SJSA1 (cell line): ENCODE data around the gene ACO2. TPM values are rescaled to one million over a fixed set of nuclear protein-coding genes. Genes with fewer than 3 reads are reported as not detected.

ENCODE experiments used
- DNase-seq, 2 experiments: peaks; one replicate each; pipeline ENCODE4 v3.0.0-alpha.2; 2015 to 2020; ENCODE audit warnings: low spot score in 2 of 2, low read depth in 1 of 2
- H3K27ac ChIP-seq: fragments of 250-450 bp; sonication (Bioruptor Pico); 2 replicates; pipeline ENCODE4 v1.5.1; 2020; ENCODE audit warnings: mild to moderate bottlenecking, moderate library complexity
- H3K27me3 ChIP-seq: fragments of 250-450 bp; sonication (Bioruptor Pico); replicated peaks from 2 replicates; pipeline ENCODE4 v1.5.1; 2020; ENCODE audit warnings: mild to moderate bottlenecking, moderate library complexity
- H3K36me3 ChIP-seq: fragments of 250-450 bp; sonication (Bioruptor Pico); 2 replicates; pipeline ENCODE4 v1.5.1; 2020; ENCODE audit warnings: mild to moderate bottlenecking
- H3K4me1 ChIP-seq: fragments of 250-450 bp; sonication (Bioruptor Pico); replicated peaks from 2 replicates; pipeline ENCODE4 v1.6.1; 2021; ENCODE audit warnings: mild to moderate bottlenecking
- H3K4me3 ChIP-seq: fragments of 250-450 bp; sonication (Bioruptor Pico); 2 replicates; pipeline ENCODE4 v1.5.1; 2020; ENCODE audit warnings: mild to moderate bottlenecking
- H3K9me3 ChIP-seq: fragments of 250-450 bp; sonication (Bioruptor Pico); replicated peaks from 2 replicates; pipeline ENCODE4 v1.5.1; 2020; ENCODE audit warnings: mild to moderate bottlenecking
- total RNA-seq: library from RNA; depleted of rRNA; stranded (reverse); fragments of >200 nt; shearing (Covaris generic); gene quantifications from 2 replicates; pipeline ENCODE4 v1.2.3, GENCODE V29; 2014

ACO2 gene
- total RNA-seq, 1 experiment from 2014 or later = 71.1 TPM

GRCh38 chr22:41470886-41471285 is 2.0 kb downstream of the ACO2 start:
- H3K27me3 ChIP-seq = no peaks in the 10 kb centered on the region

GRCh38 chr22:41471568-41471967 is 2.7 kb downstream of the ACO2 start:
- H3K4me3 ChIP-seq = no peak overlapping the region
- H3K27ac ChIP-seq = no peak overlapping the region
- H3K9me3 ChIP-seq = no peaks in the 10 kb centered on the region
- no peaks in the 10 kb centered on the region for H3K27me3 ChIP-seq
- peaks cover 12% of the 10 kb centered on the region for H3K4me1 ChIP-seq
- peaks cover 30% of the 10 kb centered on the region for H3K36me3 ChIP-seq
- DNase-seq = no peak

More at GRCh38 chr22:41470886-41471285, 2.0 kb downstream of the ACO2 start:
- H3K9me3 ChIP-seq = no peaks in the 10 kb centered on the region
- peaks cover 36% of the 10 kb centered on the region for H3K36me3 ChIP-seq
- peaks cover 12% of the 10 kb centered on the region for H3K4me1 ChIP-seq
- H3K4me3 ChIP-seq = no peak overlapping the region
- DNase-seq = no peak
- no peak overlapping the region for H3K27ac ChIP-seq

- Histone ChIP-seq H3K4me3 (no peak overlapping the region), H3K9me3 (no peaks in the 10 kb centered on the region), H3K27me3 (no peaks in the 10 kb centered on the region), H3K36me3 (peaks cover 16% of the 10 kb centered on the region), H3K27ac (no peak overlapping the region), H3K4me1 (peaks cover 5% of the 10 kb centered on the region)
- DNase-seq = no peak
Observed at GRCh38 chr22:41474872-41475451, 6.0 kb downstream of the ACO2 start.

- H3K4me1 ChIP-seq = peaks cover 29% of the 10 kb centered on the region
- H3K27me3 ChIP-seq = no peaks in the 10 kb centered on the region
- H3K27ac ChIP-seq = no peak overlapping the region
- H3K4me3 ChIP-seq = no peak overlapping the region
- H3K36me3 ChIP-seq = peaks cover 6% of the 10 kb centered on the region
- DNase-seq = no peak
- H3K9me3 ChIP-seq = 0 out of 2 replicates have a peak, but pooled peaks cover 4% of the 10 kb centered on the region
Observed at GRCh38 chr22:41478473-41478872, 9.6 kb downstream of the ACO2 start.

GRCh38 chr22:41478891-41479521 is 10.1 kb downstream of the ACO2 start:
- Histone ChIP-seq H3K9me3 (0 out of 2 replicates have a peak, but pooled peaks cover 4% of the 10 kb centered on the region), H3K36me3 (peaks cover 6% of the 10 kb centered on the region), H3K27me3 (no peaks in the 10 kb centered on the region), H3K4me3 (no peak overlapping the region), H3K27ac (no peak overlapping the region), H3K4me1 (peaks cover 32% of the 10 kb centered on the region)
- no peak for DNase-seq

- Histone ChIP-seq H3K4me1 (peaks cover 32% of the 10 kb centered on the region), H3K9me3 (0 out of 2 replicates have a peak, but pooled peaks cover 4% of the 10 kb centered on the region), H3K27ac (no peak overlapping the region), H3K4me3 (no peak overlapping the region), H3K27me3 (no peaks in the 10 kb centered on the region), H3K36me3 (peaks cover 6% of the 10 kb centered on the region)
- peak in 1 of 2 experiments; percentile 21 for DNase-seq
Observed at GRCh38 chr22:41479671-41480396, 10.9 kb downstream of the ACO2 start.

GRCh38 chr22:41480397-41480735 is 11.4 kb downstream of the ACO2 start:
- no peak for DNase-seq
- H3K27me3 ChIP-seq = no peaks in the 10 kb centered on the region
- peaks cover 32% of the 10 kb centered on the region for H3K4me1 ChIP-seq
- no peak overlapping the region for H3K4me3 ChIP-seq
- 0 out of 2 replicates have a peak, but pooled peaks cover 4% of the 10 kb centered on the region for H3K9me3 ChIP-seq
- no peak overlapping the region for H3K27ac ChIP-seq
- H3K36me3 ChIP-seq = peaks cover 5% of the 10 kb centered on the region

- Histone ChIP-seq H3K4me3 (no peak overlapping the region), H3K27me3 (no peaks in the 10 kb centered on the region), H3K36me3 (peaks cover 4% of the 10 kb centered on the region), H3K4me1 (peaks cover 32% of the 10 kb centered on the region), H3K27ac (no peak overlapping the region), H3K9me3 (0 out of 2 replicates have a peak, but pooled peaks cover 4% of the 10 kb centered on the region)
- no peak for DNase-seq
Observed at GRCh38 chr22:41481131-41481830, 12.4 kb downstream of the ACO2 start.

GRCh38 chr22:41481925-41482318 is 13.0 kb downstream of the ACO2 start:
- Histone ChIP-seq H3K4me3 (no peak overlapping the region), H3K27me3 (no peaks in the 10 kb centered on the region), H3K4me1 (peaks cover 32% of the 10 kb centered on the region), H3K27ac (no peak overlapping the region), H3K36me3 (peaks cover 4% of the 10 kb centered on the region), H3K9me3 (0 out of 2 replicates have a peak, but pooled peaks cover 4% of the 10 kb centered on the region)
- no peak for DNase-seq

GRCh38 chr22:41482319-41482935 is 13.5 kb downstream of the ACO2 start:
- Histone ChIP-seq H3K4me3 (no peak overlapping the region), H3K9me3 (0 out of 2 replicates have a peak, but pooled peaks cover 4% of the 10 kb centered on the region), H3K27ac (peak overlapping the region; percentile 78), H3K36me3 (peaks cover 5% of the 10 kb centered on the region), H3K4me1 (peaks cover 32% of the 10 kb centered on the region), H3K27me3 (no peaks in the 10 kb centered on the region)
- DNase-seq = no peak

- Histone ChIP-seq H3K9me3 (0 out of 2 replicates have a peak, but pooled peaks cover 4% of the 10 kb centered on the region), H3K27me3 (no peaks in the 10 kb centered on the region), H3K36me3 (peaks cover 3% of the 10 kb centered on the region), H3K4me3 (no peak overlapping the region), H3K4me1 (peaks cover 28% of the 10 kb centered on the region), H3K27ac (no peak overlapping the region)
- DNase-seq = no peak
Observed at GRCh38 chr22:41485033-41485432, 16.1 kb downstream of the ACO2 start.

- Histone ChIP-seq H3K27me3 (no peaks in the 10 kb centered on the region), H3K36me3 (peaks cover 3% of the 10 kb centered on the region; the same call in 1 of the 2 replicates), H3K9me3 (no peaks in the 10 kb centered on the region), H3K4me1 (peaks cover 15% of the 10 kb centered on the region), H3K4me3 (no peak overlapping the region), H3K27ac (no peak overlapping the region)
- DNase-seq = no peak
Observed at GRCh38 chr22:41487037-41487935, 18.4 kb downstream of the ACO2 start.
